Heart left ventricle (tissue), 16 donors: ENCODE results near the gene CPLX3. TPM values are rescaled to one million over a fixed set of nuclear protein-coding genes. Genes with fewer than 3 reads are reported as not detected.

Experiments
- ATAC-seq, 4 donors: fragments of 200-7000 bp; cut with Tn5 transposase; one replicate each; pipeline ENCODE4 v1.9.1; 2020 to 2022; ENCODE audit warnings: moderate library complexity in 4 of 4, mild to moderate bottlenecking in 3 of 4, moderate number of reproducible peaks in 1 of 4
- DNase-seq, 5 donors: peaks; one replicate each; pipeline ENCODE4 v3.0.0-alpha.2; 2020
- H3K27ac ChIP-seq, 12 donors: fragments of 200-600 bp; sonication (generic) in 4 of 12; one replicate each; pipeline versions ENCODE4 v1.5.0 to v1.8.0; 2016 to 2022; ENCODE audit warnings: mild to moderate bottlenecking in 2 of 12
- H3K27me3 ChIP-seq, 9 donors: fragments of 200-600 bp; sonication (generic) in 2 of 9; one replicate each; pipeline versions ENCODE4 v1.5.1 to v1.8.0; 2016 to 2022; ENCODE audit warnings: mild to moderate bottlenecking in 3 of 9
- H3K36me3 ChIP-seq, 9 donors: fragments of 200-600 bp; sonication (generic) in 2 of 9; one replicate each; pipeline versions ENCODE4 v1.5.0 to v1.8.0; 2018 to 2022; ENCODE audit warnings: mild to moderate bottlenecking in 2 of 9
- H3K4me1 ChIP-seq, 12 donors: fragments of 200-600 bp; sonication (generic) in 4 of 12; one replicate each; pipeline versions ENCODE4 v1.5.0 to v1.8.0; 2016 to 2022; ENCODE audit warnings: mild to moderate bottlenecking in 3 of 12
- H3K4me3 ChIP-seq, 12 donors: fragments of 200-600 bp; sonication (generic) in 4 of 12; one replicate each; pipeline versions ENCODE4 v1.5.0 to v1.8.0; 2017 to 2022; ENCODE audit warnings: mild to moderate bottlenecking in 9 of 12, moderate library complexity in 4 of 12
- H3K9me3 ChIP-seq, 12 donors: fragments of 200-600 bp; sonication (generic) in 4 of 12; one replicate each; pipeline versions ENCODE4 v1.5.0 to v1.8.0; 2016 to 2022; ENCODE audit warnings: mild to moderate bottlenecking in 1 of 12
- POLR2A ChIP-seq, 2 donors: fragments of 450-650 bp; IDR thresholded peaks; one replicate each; pipeline ENCODE4 v1.6.1; 2017; ENCODE audit warnings: antibody characterized with exemption in 2 of 2, mild to moderate bottlenecking in 2 of 2, moderate library complexity in 2 of 2
- WGBS, 4 donors: extraction: QIAGEN DNeasy Blood & Tissue Kit in 2 of 4; methylation state at CpG; one replicate each; pipeline versions ENCODE4 v1.1.5 to v1.1.7; 2013 to 2018; 5-methylcytosine and 5-hydroxymethylcytosine counted together
- intact Hi-C, 10 donors: fragments of 100-400 bp; cut with DNase I; formaldehyde crosslinking; loops; one replicate each; pipeline versions ENCODE4 v1.11.1 to v1.14.2; 2022
- polyA plus RNA-seq, 2 donors: library from polyadenylated mRNA; stranded (reverse); fragments of 200-250 nt; gene quantifications; one replicate each; pipeline ENCODE4 v1.2.3, GENCODE V29; 2013
- total RNA-seq, 9 donors: library from RNA; depleted of rRNA in 2 of 9; stranded (reverse); fragments of >200 nt in 2 of 9; fragmentation: NEBNext Ultra II Directional in 3 of 9; extraction: Animal tissue kit (Norgen Biotek cat#: 25700) in 3 of 9; gene quantifications; one replicate each; pipeline versions ENCODE4 v1.1.0 to v1.2.4, GENCODE V29; 2016 to 2023
- TF ChIP-seq, protein P1 (sequence below), 12 donors: fragments of 200-600 bp; sonication (generic) in 4 of 12; IDR thresholded peaks; one replicate each; pipeline versions ENCODE4 v1.5.0 to v1.8.0; 2018 to 2022; ENCODE audit warnings: antibody characterized with exemption in 12 of 12, mild to moderate bottlenecking in 5 of 12
- donor health status: ischemic (EF 13 %, LVEDD 7.1; RV severe dilation, severe dysfunction).
- donor health status: healthy with polysubstance abuse.
- donor health status: DM: no; HTN: yes; CAD: no.
- donor health status: DM: no; HTN: no; CAD: no.
- donor health status: ischemic (EF 25% LVEDD 6.9; RV normal size, moderate dysfunction).
- donor health status: ischemic (EF 25% LVEDD 5.7; RV mildly dilated, moderate dysfunction).
- donor health status: healthy.
- donor health status: DM: yes; HTN: yes; CAD: no.
- donor health status: ischemic (EF 35%, LVEDD 5.7; RV mildly dilated, moderate dysfunction).
- donor health status: nonischemic (EF 11% LVEDD 7.7; RV severe dilation, severe dysfunction).
- donor health status: DM: yes; HTN: yes; CAD: no.
- donor health status: PGD.
- donor health status: ischemic (EF 29% LVEDD 5.4; RV normal size, mild dysfunction).
- donor health status: nonischemic (EF 23%, LVEDD 6.1; RV moderate dilation, normal function).

CPLX3 gene
- total and polyA plus RNA-seq, 11 donors, result 0.06 to 3.3 (median 1.6) TPM; not detected in 3

DNA sequence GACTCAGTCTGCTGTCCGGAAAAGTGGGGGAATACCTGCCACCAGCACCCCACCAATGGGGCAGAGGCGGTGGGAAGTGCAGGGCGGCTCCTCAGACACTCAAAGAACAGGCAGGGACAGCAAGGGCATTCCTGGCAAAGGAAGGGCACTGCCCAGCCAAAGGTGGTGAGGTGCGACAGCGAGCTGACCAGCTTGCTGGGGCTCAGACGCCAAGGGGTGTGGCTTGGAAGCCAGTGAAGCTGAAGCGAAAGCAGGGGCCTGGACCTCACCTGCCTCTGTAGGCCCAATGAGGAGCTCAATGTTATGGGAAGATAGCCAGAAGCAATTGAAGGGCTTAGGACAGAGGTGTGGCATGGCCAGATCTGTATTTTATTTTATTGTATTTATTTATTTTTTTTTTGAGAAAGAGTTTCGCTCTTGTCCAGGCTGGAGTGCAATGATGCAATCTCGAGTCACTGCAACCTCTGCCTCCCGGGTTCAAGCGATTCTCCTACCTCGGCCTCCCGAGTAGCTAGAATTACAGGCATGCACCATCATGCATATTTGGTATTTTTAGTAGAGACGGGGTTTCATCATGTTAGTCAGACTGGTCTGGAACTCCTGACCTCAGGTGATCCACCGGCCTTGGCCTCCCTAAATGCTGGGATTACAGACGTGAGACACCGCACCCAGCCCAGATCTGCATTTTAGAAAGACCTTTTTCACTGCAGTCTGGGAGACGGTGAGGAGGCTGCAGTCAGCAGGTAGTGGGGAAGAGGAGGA lies 18.2 kb upstream of the CPLX3 start:
- ATAC-seq, result peak in 3 of 4 donors; percentile 40 to 61 (median 60)
- Histone ChIP-seq H3K4me3 (no peak overlapping the region), H3K27ac (no peak overlapping the region), H3K27me3 (no peaks in the 10 kb centered on the region), H3K36me3 (peaks cover 0 to 20% (median 9%) of the 10 kb centered on the region in 9 donors), H3K4me1 (peaks cover 0 to 12% (median 0%) of the 10 kb centered on the region in 12 donors), H3K9me3 (no peaks in the 10 kb centered on the region)
- TF ChIP-seq POLR2A (IDR thresholded peaks at IDR 0.05), result no peak
- TF ChIP-seq, protein P1, sequence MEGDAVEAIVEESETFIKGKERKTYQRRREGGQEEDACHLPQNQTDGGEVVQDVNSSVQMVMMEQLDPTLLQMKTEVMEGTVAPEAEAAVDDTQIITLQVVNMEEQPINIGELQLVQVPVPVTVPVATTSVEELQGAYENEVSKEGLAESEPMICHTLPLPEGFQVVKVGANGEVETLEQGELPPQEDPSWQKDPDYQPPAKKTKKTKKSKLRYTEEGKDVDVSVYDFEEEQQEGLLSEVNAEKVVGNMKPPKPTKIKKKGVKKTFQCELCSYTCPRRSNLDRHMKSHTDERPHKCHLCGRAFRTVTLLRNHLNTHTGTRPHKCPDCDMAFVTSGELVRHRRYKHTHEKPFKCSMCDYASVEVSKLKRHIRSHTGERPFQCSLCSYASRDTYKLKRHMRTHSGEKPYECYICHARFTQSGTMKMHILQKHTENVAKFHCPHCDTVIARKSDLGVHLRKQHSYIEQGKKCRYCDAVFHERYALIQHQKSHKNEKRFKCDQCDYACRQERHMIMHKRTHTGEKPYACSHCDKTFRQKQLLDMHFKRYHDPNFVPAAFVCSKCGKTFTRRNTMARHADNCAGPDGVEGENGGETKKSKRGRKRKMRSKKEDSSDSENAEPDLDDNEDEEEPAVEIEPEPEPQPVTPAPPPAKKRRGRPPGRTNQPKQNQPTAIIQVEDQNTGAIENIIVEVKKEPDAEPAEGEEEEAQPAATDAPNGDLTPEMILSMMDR (IDR thresholded peaks at IDR 0.05), result no peak
- DNase-seq, result peak in 2 of 5 donors; percentile 54 to 69
- 70 to 80% (median 74%) methylated on average over 18 of the region's 18 CpGs for WGBS, 4 donors
- intact Hi-C loops, result no loop called here

DNA sequence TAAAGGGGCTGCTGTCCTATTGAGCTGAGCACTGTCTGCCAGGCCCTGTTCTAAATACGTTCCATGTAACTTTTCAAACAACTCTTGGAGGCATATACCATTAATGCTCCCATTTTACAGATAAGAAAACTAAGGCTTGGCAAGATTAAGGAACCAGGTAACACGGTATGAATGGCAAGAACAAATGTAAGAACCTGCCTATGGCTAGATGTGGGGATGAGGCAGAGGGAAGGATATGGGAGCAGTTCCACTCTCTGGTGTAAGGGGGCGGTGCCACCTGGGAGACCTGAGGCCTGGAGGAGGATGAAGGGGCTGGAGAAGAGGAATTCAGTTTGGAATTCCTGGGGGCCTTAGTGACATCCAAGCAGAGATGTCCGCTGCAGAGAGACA lies 17.6 kb upstream of the CPLX3 start:
- Histone ChIP-seq H3K4me1 (peaks cover 0 to 12% (median 0%) of the 10 kb centered on the region in 12 donors), H3K27me3 (no peaks in the 10 kb centered on the region), H3K27ac (no peak overlapping the region), H3K9me3 (no peaks in the 10 kb centered on the region), H3K4me3 (no peak overlapping the region), H3K36me3 (peaks cover 0 to 14% (median 3%) of the 10 kb centered on the region in 9 donors)
- TF ChIP-seq, protein P1 (IDR thresholded peaks at IDR 0.05), result no peak
- TF ChIP-seq POLR2A (IDR thresholded peaks at IDR 0.05), result no peak
- no peak for DNase-seq
- intact Hi-C loops, result no loop called here
- no peak for ATAC-seq
- 66 to 69% (median 66%) methylated on average over 4 of the region's 4 CpGs for WGBS, 4 donors

DNA sequence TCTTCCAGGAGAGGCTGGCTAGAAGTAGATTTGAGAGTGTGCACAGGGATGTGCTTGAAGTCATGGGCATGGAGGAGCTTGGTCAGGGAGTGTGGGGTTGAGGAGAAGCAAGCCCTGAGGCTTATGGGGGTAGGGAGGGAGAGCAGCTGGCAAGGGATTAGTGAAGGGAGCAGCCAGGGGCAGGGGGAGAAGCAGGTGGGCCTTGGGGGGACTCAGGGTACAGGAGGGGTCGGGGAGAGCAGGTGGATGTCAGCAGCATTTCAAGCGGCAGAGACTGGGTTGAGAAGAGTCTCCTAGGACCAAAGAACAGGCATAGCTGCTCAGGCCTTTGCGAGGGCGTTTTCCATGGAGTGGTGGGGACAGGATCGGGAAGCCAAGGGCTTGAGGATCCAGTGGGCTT lies 17.2 kb upstream of the CPLX3 start:
- 79 to 86% (median 81%) methylated on average over 5 of the region's 5 CpGs for WGBS, 4 donors

DNA sequence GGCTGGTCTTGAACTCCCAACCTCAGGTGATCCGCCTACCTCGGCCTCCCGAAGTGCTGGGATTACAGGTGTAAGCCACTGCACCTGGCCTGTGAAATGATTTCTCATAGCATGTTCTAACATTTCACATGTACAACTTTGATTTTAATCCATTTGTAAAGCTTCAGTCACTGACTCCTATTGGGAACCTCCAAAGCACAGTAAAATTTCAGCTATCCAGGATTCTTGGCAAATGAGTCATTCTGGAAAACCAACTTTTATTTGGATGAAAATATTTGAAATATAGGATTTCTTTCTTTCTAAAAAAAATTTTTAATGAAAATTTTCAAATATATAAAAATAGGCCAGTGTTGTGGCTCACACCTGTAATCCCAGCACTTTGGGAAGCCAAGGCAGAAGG lies 16.5 kb upstream of the CPLX3 start:
- TF ChIP-seq POLR2A (IDR thresholded peaks at IDR 0.05), result no peak
- TF ChIP-seq, protein P1 (IDR thresholded peaks at IDR 0.05), result no peak
- intact Hi-C loops, result no loop called here
- peaks cover 0 to 14% (median 0%) of the 10 kb centered on the region in 12 donors for H3K4me1 ChIP-seq
- H3K27ac ChIP-seq, result no peak overlapping the region
- peaks cover 0 to 3% (median 0%) of the 10 kb centered on the region in 9 donors for H3K36me3 ChIP-seq
- DNase-seq (no peak), ATAC-seq (no peak)
- H3K27me3 ChIP-seq, result no peaks in the 10 kb centered on the region
- no peak overlapping the region for H3K4me3 ChIP-seq
- 94 to 96% (median 95%) methylated on average over 3 of the region's 3 CpGs for WGBS, 4 donors
- H3K9me3 ChIP-seq, result no peaks in the 10 kb centered on the region

More for the DNA sequence above, 17.2 kb upstream of the CPLX3 start:
- Histone ChIP-seq H3K4me3 (no peak overlapping the region), H3K36me3 (peaks cover 0 to 10% (median 0%) of the 10 kb centered on the region in 9 donors), H3K27ac (no peak overlapping the region), H3K27me3 (no peaks in the 10 kb centered on the region), H3K4me1 (peaks cover 0 to 12% (median 0%) of the 10 kb centered on the region in 12 donors), H3K9me3 (no peaks in the 10 kb centered on the region)
- intact Hi-C loops, result no loop called here
- ATAC-seq, result no peak
- DNase-seq, result no peak
- TF ChIP-seq, protein P1 (IDR thresholded peaks at IDR 0.05), result no peak
- no peak for TF ChIP-seq POLR2A (IDR thresholded peaks at IDR 0.05)
